Activated CD8-positive, alpha-beta T cell treated with anti-CD3 and anti-CD28 coated beads for 36 hours (primary cell): ENCODE measurements around the gene PDZK1IP1. TPM values are rescaled to one million over a fixed set of nuclear protein-coding genes. Genes with fewer than 3 reads are reported as not detected.

Source experiments
- ATAC-seq: fragments of 200-7000 bp; cut with Tn5 transposase; one replicate; pipeline ENCODE4 v1.10.0; 2021; ENCODE audit warnings: mild to moderate bottlenecking, moderate library complexity
- CTCF ChIA-PET: fragments of 350-600 bp; sonication (Branson Sonifier 250); formaldehyde crosslinking; loops from one replicate; lab custom pipeline; 2021; ENCODE audit warnings: antibody characterized with exemption; lab: Charles Lee
- POLR2A ChIA-PET: fragments of 350-600 bp; sonication (Branson Sonifier 250); formaldehyde crosslinking; loops from one replicate; lab custom pipeline; 2021; ENCODE audit warnings: antibody characterized with exemption; lab: Charles Lee
- DNase-seq: peaks from one replicate; pipeline ENCODE4 v3.0.0-alpha.2; 2020
- H3K27ac Mint-ChIP-seq: one replicate; pipeline ENCODE4 v1.8.0; 2021; ENCODE audit warnings: mild to moderate bottlenecking, mixed read lengths
- H3K27me3 Mint-ChIP-seq: one replicate; pipeline ENCODE4 v1.8.0; 2021; ENCODE audit warnings: mixed read lengths
- H3K36me3 Mint-ChIP-seq: one replicate; pipeline ENCODE4 v1.8.0; 2021; ENCODE audit warnings: low read depth, mixed read lengths
- H3K4me1 Mint-ChIP-seq: one replicate; pipeline ENCODE4 v1.8.0; 2021; ENCODE audit warnings: low read depth, mixed read lengths
- H3K4me3 Mint-ChIP-seq: one replicate; pipeline ENCODE4 v1.8.0; 2021; ENCODE audit warnings: mild to moderate bottlenecking, moderate library complexity, mixed read lengths
- H3K9me3 Mint-ChIP-seq: one replicate; pipeline ENCODE4 v1.8.0; 2021; ENCODE audit warnings: mixed read lengths
- intact Hi-C: fragments of 100-400 bp; cut with micrococcal nuclease; formaldehyde crosslinking; loops from one replicate; pipeline ENCODE4 v1.10.0; 2022
- total RNA-seq, 2 experiments: library from RNA; stranded (reverse); gene quantifications; one replicate each; pipeline ENCODE4 v1.2.3, GENCODE V29; 2021
- TF ChIP-seq, protein P1 (sequence below): fragments of 200-600 bp; IDR thresholded peaks from one replicate; pipeline ENCODE4 v1.8.0; 2022; ENCODE audit warnings: antibody characterized with exemption, mild to moderate bottlenecking

Gene PDZK1IP1
- total RNA-seq, 2 experiments from 2014 or later: not detected

DNA sequence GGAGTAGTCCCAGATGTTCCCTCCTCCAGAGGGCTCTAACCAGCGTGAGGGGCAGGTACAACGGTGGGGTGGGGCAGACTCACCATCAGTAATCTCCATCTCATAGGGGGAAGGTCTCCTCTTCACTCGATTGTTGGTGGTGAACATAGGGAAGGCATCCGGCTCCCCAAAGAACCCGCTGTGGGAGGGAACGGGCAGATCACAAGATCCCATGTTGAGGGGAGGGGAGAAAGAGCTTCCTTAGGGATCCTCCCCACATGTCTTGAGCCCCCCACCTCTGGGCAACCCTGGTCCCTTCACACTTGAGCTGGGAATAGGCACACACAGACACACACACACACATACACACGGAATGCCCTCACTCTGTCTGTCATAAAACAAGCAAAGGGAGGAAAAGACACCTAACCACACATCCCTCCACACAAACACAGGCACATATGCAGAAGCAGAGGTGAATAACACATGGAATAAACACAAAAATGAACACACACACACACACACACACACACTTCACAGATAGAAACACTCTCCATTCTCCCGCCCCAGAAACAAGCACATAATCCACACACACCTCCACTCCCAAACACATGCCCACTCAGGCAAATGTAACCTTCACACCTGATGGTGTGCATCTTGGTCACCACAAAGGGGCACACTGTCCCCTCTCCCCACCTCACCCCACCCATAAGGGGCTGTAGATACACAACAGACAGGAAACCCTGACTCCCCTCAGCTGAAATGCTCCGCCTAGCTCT lies 34.3 kb upstream of the PDZK1IP1 start:
- TF ChIP-seq, protein P1, sequence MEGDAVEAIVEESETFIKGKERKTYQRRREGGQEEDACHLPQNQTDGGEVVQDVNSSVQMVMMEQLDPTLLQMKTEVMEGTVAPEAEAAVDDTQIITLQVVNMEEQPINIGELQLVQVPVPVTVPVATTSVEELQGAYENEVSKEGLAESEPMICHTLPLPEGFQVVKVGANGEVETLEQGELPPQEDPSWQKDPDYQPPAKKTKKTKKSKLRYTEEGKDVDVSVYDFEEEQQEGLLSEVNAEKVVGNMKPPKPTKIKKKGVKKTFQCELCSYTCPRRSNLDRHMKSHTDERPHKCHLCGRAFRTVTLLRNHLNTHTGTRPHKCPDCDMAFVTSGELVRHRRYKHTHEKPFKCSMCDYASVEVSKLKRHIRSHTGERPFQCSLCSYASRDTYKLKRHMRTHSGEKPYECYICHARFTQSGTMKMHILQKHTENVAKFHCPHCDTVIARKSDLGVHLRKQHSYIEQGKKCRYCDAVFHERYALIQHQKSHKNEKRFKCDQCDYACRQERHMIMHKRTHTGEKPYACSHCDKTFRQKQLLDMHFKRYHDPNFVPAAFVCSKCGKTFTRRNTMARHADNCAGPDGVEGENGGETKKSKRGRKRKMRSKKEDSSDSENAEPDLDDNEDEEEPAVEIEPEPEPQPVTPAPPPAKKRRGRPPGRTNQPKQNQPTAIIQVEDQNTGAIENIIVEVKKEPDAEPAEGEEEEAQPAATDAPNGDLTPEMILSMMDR: no peak
- no peak overlapping the region for H3K4me3 Mint-ChIP-seq
- CTCF ChIA-PET: interaction anchor here (0.9 kb wide), 1 partner anchor 31 kb away, joined by 3 read pairs; no protein-coding TSS in a partner anchor
- H3K27me3 Mint-ChIP-seq: peaks cover 36% of the 10 kb centered on the region
- intact Hi-C loops: no loop called here
- no peaks in the 10 kb centered on the region for H3K9me3 Mint-ChIP-seq
- ATAC-seq (no peak), DNase-seq (no peak)
- H3K4me1 Mint-ChIP-seq: no peaks in the 10 kb centered on the region
- no peak overlapping the region for H3K27ac Mint-ChIP-seq
- no peaks in the 10 kb centered on the region for H3K36me3 Mint-ChIP-seq
- POLR2A ChIA-PET: no interaction called here

DNA sequence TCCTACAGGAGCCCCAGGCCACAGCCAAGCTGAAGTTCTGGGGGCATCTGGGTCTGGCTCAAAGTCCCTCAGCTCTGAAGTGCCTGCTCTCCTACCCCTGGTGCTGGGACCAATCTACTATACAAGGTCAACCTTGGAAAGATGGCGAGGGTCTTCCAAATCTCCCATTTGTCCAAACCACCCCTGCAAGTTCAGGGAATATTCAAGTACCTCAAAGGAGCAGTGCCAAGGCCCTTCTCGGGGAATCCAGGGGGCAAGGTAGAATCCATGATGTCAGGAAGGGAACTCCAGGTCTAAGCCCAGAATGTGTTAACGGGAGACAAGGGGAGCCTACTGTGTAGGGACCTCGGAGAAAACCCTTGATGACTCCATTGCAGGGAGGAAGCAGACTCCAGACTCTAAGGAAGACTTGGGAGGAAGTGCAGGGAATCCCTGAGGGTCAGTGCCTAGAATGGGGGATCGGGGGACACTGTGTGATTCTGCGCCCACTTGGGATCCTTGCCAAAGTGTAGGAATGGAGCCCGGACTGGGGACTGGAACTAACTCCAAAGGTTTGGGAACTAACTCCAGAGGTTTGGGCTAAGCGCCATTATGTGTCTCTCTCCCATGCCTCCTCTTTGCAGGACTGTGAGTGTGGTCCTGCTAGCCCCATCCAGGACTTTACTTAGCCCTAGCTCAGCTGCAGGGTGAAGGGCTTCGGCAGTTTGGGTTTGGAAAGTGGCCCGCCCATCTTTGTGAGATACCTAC lies 33.5 kb upstream of the PDZK1IP1 start:
- TF ChIP-seq, protein P1: no peak
- Mint-ChIP-seq H3K27me3 (peaks cover 29% of the 10 kb centered on the region), H3K27ac (no peak overlapping the region), H3K9me3 (no peaks in the 10 kb centered on the region), H3K4me3 (no peak overlapping the region), H3K4me1 (no peaks in the 10 kb centered on the region), H3K36me3 (no peaks in the 10 kb centered on the region)
- intact Hi-C loops: no loop called here
- ChIA-PET CTCF (interaction anchor here (0.9 kb wide), 1 partner anchor 31 kb away, joined by 3 read pairs; no protein-coding TSS in a partner anchor), POLR2A (no interaction called here)
- no peak for ATAC-seq
- no peak for DNase-seq

DNA sequence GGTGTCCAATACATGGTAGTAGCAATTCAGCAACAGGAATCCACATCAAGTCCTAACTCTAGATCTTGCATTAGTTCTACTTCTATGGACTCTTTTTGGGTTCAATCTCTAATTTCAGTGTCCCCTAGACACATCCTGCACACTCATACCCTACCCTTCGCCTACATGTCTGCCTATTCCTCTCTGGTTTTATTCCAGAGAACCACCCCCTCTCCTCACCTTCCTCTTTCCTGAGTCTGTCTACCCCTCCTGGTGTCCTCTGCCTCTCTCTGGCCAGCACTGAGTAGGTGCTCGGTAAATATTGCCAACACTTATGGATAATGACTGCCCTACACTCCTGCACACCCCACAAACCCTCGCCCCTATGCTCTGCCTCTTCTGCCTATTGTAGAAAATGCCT lies 32.6 kb upstream of the PDZK1IP1 start:
- intact Hi-C loops: no loop called here
- POLR2A ChIA-PET: no interaction called here
- CTCF ChIA-PET: no interaction called here

DNA sequence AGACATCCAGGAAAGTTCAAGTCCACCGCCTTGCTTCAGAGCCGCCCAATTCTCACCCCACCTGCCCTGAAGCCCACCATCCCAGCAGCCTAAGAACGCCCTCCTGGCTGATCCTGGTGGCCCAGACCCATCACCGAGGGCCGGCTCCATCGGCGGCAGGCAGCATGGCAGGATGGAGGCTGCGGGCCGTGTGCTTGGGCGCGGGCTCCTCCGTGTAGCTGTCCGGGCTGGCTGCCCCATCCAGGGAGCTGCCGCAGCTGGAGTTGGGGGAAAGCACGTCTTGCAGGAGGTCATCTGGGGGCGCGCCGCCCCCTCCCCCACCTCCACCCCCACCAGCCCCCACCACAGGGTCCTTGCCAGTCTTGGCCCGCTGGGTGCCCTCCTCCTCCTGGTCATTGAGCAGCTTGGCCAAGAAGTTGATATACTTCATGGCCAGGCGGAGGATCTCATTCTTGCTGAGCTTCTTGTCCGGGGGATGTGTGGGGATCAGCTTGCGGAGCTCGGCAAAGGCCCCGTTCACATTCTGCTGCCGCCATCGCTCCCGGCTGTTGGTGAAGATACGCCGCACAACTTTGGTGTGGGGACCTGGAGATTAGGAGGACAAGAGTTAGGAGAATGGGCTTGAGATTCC lies 29.9 kb upstream of the PDZK1IP1 start:
- POLR2A ChIA-PET: no interaction called here
- TF ChIP-seq, protein P1: no peak

More for the DNA sequence above, 32.6 kb upstream of the PDZK1IP1 start:
- H3K36me3 Mint-ChIP-seq: no peaks in the 10 kb centered on the region
- TF ChIP-seq, protein P1: no peak
- H3K4me3 Mint-ChIP-seq: no peak overlapping the region
- ATAC-seq (no peak), DNase-seq (no peak)
- H3K9me3 Mint-ChIP-seq: no peaks in the 10 kb centered on the region
- H3K27me3 Mint-ChIP-seq: peaks cover 20% of the 10 kb centered on the region
- H3K27ac Mint-ChIP-seq: no peak overlapping the region
- H3K4me1 Mint-ChIP-seq: no peaks in the 10 kb centered on the region

More for the DNA sequence above, 29.9 kb upstream of the PDZK1IP1 start:
- H3K36me3 Mint-ChIP-seq: no peaks in the 10 kb centered on the region
- H3K9me3 Mint-ChIP-seq: no peaks in the 10 kb centered on the region
- intact Hi-C loops: no loop called here
- H3K4me3 Mint-ChIP-seq: no peak overlapping the region
- peaks cover 7% of the 10 kb centered on the region for H3K27me3 Mint-ChIP-seq
- DNase-seq: no peak
- no peaks in the 10 kb centered on the region for H3K4me1 Mint-ChIP-seq
- no peak overlapping the region for H3K27ac Mint-ChIP-seq
- CTCF ChIA-PET: interaction anchor here (2.4 kb wide), 1 partner anchor 27 kb away, joined by 10 read pairs; no protein-coding TSS in a partner anchor
- ATAC-seq: no peak
